ENCODE data around the gene PARVB. TPM values are rescaled to one million over a fixed set of nuclear protein-coding genes. Genes with fewer than 3 reads are reported as not detected.

Gene PARVB
- total RNA-seq, 4 donors from 2014 or later = 120 to 201 (median 147) TPM

DNA sequence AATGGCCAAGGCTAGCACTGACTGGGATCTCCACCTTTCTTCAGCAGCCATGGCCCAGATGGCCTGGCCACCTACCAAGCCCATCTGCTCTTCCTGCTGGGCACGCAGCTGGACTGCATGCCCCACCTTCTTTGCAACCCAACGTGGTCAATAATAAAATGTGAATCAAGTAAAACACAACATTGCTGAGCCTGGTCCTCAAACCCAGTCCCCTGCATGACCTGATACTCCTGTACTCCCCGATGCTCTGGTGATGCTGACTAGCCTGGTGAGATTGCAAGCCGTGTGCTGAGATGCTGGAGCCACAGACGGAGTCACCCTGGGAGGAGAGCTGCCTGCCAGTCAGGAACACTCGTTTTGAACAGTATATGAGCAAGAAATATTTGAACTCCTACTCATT lies 190.7 kb downstream of the PARVB start:
- in situ Hi-C loops (cut with MboI; ENCODE audit: low sequenced_read_pairs in 4 of 4) (no loop called here), intact Hi-C loops (cut with DNase I; ENCODE audit: low total_unique reads) (no loop called here)
- no peak overlapping the region for H3K27ac ChIP-seq
- peaks cover 9 to 10% of the 10 kb centered on the region in 2 donors for H3K4me1 ChIP-seq
- ATAC-seq = no peak
- no peaks in the 10 kb centered on the region for H3K27me3 ChIP-seq
- H3K36me3 ChIP-seq = no peaks in the 10 kb centered on the region
- no peak overlapping the region for H3K4me3 ChIP-seq
- TF ChIP-seq POLR2A (IDR thresholded peaks at IDR 0.05) = no peak
- TF ChIP-seq, protein P1, sequence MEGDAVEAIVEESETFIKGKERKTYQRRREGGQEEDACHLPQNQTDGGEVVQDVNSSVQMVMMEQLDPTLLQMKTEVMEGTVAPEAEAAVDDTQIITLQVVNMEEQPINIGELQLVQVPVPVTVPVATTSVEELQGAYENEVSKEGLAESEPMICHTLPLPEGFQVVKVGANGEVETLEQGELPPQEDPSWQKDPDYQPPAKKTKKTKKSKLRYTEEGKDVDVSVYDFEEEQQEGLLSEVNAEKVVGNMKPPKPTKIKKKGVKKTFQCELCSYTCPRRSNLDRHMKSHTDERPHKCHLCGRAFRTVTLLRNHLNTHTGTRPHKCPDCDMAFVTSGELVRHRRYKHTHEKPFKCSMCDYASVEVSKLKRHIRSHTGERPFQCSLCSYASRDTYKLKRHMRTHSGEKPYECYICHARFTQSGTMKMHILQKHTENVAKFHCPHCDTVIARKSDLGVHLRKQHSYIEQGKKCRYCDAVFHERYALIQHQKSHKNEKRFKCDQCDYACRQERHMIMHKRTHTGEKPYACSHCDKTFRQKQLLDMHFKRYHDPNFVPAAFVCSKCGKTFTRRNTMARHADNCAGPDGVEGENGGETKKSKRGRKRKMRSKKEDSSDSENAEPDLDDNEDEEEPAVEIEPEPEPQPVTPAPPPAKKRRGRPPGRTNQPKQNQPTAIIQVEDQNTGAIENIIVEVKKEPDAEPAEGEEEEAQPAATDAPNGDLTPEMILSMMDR (IDR thresholded peaks at IDR 0.05 in 4 of 5, conservative IDR thresholded peaks at IDR 0.05 in 1 of 5) = no peak
- no peak for DNase-seq
- peaks cover 0 to 7% (median 0%) of the 10 kb centered on the region in 3 donors for H3K9me3 ChIP-seq

DNA sequence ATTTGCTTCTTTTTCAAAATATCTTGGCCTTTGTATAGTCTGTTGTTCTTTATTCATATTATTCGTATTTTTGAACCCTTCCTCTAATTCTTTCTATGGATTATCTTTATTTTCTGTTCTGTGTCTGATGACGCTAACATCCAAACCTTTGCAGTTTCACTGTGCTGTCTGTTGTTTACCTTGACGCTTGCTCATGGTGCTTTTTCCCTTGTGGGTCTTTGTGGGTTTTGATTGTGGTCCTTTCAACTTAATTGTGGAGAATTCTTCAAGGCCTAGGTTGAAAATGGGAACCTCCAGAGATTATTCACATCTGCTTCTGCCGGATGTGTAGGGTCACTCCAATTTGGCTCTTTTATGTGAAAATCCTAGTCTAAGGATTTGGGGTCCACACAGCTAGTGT lies 191.2 kb downstream of the PARVB start:
- Histone ChIP-seq H3K4me3 (no peak overlapping the region), H3K4me1 (peaks cover 9 to 10% of the 10 kb centered on the region in 2 donors), H3K9me3 (peaks cover 0 to 7% (median 0%) of the 10 kb centered on the region in 3 donors), H3K27me3 (no peaks in the 10 kb centered on the region), H3K36me3 (no peaks in the 10 kb centered on the region), H3K27ac (no peak overlapping the region)
- in situ Hi-C loops (cut with MboI; ENCODE audit: low sequenced_read_pairs in 4 of 4) (no loop called here), intact Hi-C loops (cut with DNase I; ENCODE audit: low total_unique reads) (no loop called here)
- TF ChIP-seq, protein P1 (IDR thresholded peaks at IDR 0.05 in 4 of 5, conservative IDR thresholded peaks at IDR 0.05 in 1 of 5) = no peak
- TF ChIP-seq POLR2A (IDR thresholded peaks at IDR 0.05) = no peak
- ATAC-seq (no peak), DNase-seq (no peak)

DNA sequence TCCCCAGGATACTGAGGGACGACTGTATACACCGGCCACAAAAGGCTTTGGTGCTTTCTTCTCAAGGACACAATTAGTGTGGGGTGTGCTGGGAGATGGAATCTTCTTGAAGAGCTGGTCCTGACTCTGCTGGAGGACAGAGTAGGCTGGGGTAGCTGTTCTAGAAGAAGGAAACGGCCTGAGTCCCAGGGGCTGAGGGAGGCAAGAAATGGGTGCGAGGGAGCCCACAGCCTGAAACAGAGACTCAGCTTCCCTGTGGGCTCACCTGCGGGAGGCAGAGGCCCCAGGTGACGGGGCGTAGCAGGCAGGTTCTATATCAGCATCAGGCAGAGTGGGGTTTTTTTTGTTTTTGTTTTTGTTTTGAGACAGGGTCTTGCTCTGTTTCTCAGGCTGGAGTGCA lies 193.2 kb downstream of the PARVB start:
- Histone ChIP-seq H3K4me3 (no peak overlapping the region), H3K9me3 (peaks cover 0 to 7% (median 0%) of the 10 kb centered on the region in 3 donors), H3K4me1 (peaks cover 4 to 7% of the 10 kb centered on the region in 2 donors), H3K27ac (no peak overlapping the region), H3K36me3 (no peaks in the 10 kb centered on the region), H3K27me3 (peaks cover 0 to 7% (median 7%) of the 10 kb centered on the region in 3 donors)
- in situ Hi-C loops (cut with MboI; ENCODE audit: low sequenced_read_pairs in 4 of 4) = no loop called here
- no peak for DNase-seq
- intact Hi-C loops (cut with DNase I; ENCODE audit: low total_unique reads) = no loop called here
- no peak for TF ChIP-seq POLR2A (IDR thresholded peaks at IDR 0.05)
- TF ChIP-seq, protein P1 (IDR thresholded peaks at IDR 0.05 in 4 of 5, conservative IDR thresholded peaks at IDR 0.05 in 1 of 5) = no peak
- no peak for ATAC-seq

DNA sequence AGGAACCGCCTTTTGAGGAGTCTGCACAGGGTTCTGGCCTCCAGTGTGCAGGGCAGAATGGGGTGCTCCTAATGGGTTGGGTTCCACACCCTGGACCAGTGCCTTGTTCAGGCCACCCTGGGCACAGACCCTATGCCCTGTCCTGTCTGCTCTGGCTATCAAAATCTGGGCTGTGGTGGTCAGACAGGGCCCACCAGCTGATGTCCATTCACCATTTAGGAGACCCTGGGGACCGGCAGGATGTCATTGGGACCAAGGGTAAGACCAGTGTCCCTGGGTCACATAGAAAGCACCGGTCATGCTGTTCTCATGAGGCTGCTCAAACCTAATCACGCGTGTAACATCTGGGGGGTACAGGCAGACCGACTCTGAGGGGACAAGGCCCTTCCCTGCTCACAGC lies 194.0 kb downstream of the PARVB start:
- no peaks in the 10 kb centered on the region for H3K4me1 ChIP-seq
- peaks cover 0 to 7% (median 0%) of the 10 kb centered on the region in 3 donors for H3K9me3 ChIP-seq
- TF ChIP-seq, protein P1 (IDR thresholded peaks at IDR 0.05 in 4 of 5, conservative IDR thresholded peaks at IDR 0.05 in 1 of 5) = no peak
- TF ChIP-seq POLR2A (IDR thresholded peaks at IDR 0.05) = no peak
- DNase-seq = no peak
- no peak overlapping the region for H3K4me3 ChIP-seq
- in situ Hi-C loops (cut with MboI; ENCODE audit: low sequenced_read_pairs in 4 of 4) = no loop called here
- intact Hi-C loops (cut with DNase I; ENCODE audit: low total_unique reads) = no loop called here
- peaks cover 0 to 7% (median 7%) of the 10 kb centered on the region in 3 donors for H3K27me3 ChIP-seq
- H3K36me3 ChIP-seq = no peaks in the 10 kb centered on the region
- ATAC-seq = no peak
- no peak overlapping the region for H3K27ac ChIP-seq

Data from gastrocnemius medialis (tissue), 4 donors.